Smooth muscle cell (in vitro differentiated cells): Measurements from ENCODE around the gene CHL1. TPM values are rescaled to one million over a fixed set of nuclear protein-coding genes. Genes with fewer than 3 reads are reported as not detected.

Experiments
- DNase-seq: peaks from one replicate; lab custom pipeline; 2025; ENCODE audit not compliant: unreplicated experiment; lab: John Stamatoyannopoulos, UW
- H2AFZ ChIP-seq: fragments of 200-600 bp; sonication (generic); 2 replicates; pipeline ENCODE4 v1.6.0; 2016; ENCODE audit warnings: antibody characterized with exemption, low read depth, mild to moderate bottlenecking
- H3F3A ChIP-seq: fragments of 200-600 bp; sonication (generic); 2 replicates; pipeline ENCODE4 v1.6.0; 2017; ENCODE audit warnings: antibody characterized with exemption, low read depth
- H3K27ac ChIP-seq: fragments of 200-600 bp; sonication (generic); 2 replicates; pipeline ENCODE4 v1.5.1; 2016; ENCODE audit warnings: low read depth, mild to moderate bottlenecking
- H3K27me3 ChIP-seq: fragments of 200-600 bp; sonication (generic); 2 replicates; pipeline ENCODE4 v1.6.1; 2016; ENCODE audit warnings: low read depth, mild to moderate bottlenecking
- H3K36me3 ChIP-seq: fragments of 200-600 bp; sonication (generic); 2 replicates; pipeline ENCODE4 v1.5.1; 2016; ENCODE audit warnings: low read depth
- H3K4me1 ChIP-seq: fragments of 200-600 bp; sonication (generic); 2 replicates; pipeline ENCODE4 v1.5.1; 2016; ENCODE audit warnings: low read depth
- H3K4me2 ChIP-seq: fragments of 200-600 bp; sonication (generic); 2 replicates; pipeline ENCODE4 v1.6.0; 2016; ENCODE audit warnings: mild to moderate bottlenecking
- H3K4me3 ChIP-seq: fragments of 200-600 bp; sonication (generic); 2 replicates; pipeline ENCODE4 v1.5.1; 2016; ENCODE audit warnings: mild to moderate bottlenecking
- H3K79me2 ChIP-seq: fragments of 200-600 bp; sonication (generic); 2 replicates; pipeline ENCODE4 v1.6.0; 2016; ENCODE audit warnings: low read depth, mild to moderate bottlenecking
- H3K9ac ChIP-seq: fragments of 200-600 bp; sonication (generic); 2 replicates; pipeline ENCODE4 v1.6.0; 2016; ENCODE audit warnings: low read depth
- H3K9me3 ChIP-seq: fragments of 200-600 bp; sonication (generic); replicated peaks from 2 replicates; pipeline ENCODE4 v1.5.1; 2016; ENCODE audit warnings: low read depth
- H4K20me1 ChIP-seq: fragments of 200-600 bp; sonication (generic); 2 replicates; pipeline ENCODE4 v1.6.0; 2016; ENCODE audit warnings: low read depth
- CTCF ChIP-seq: fragments of 200-600 bp; sonication (generic); IDR thresholded peaks from 2 replicates; pipeline ENCODE4 v1.5.1; 2017; ENCODE audit warnings: borderline replicate concordance, mild to moderate bottlenecking, antibody characterized with exemption; ENCODE audit not compliant: insufficient read depth, poor library complexity, severe bottlenecking
- WGBS: methylation state at CpG from one replicate; pipeline ENCODE4 v1.1.7; 2016; ENCODE audit warnings: low lambda C conversion rate; 5-methylcytosine and 5-hydroxymethylcytosine counted together
- polyA plus RNA-seq: library from polyadenylated mRNA; unstranded; fragments of >200 nt; fragmentation: Nextera tagmentation; extraction: Ambion mirVana; gene quantifications from 2 replicates; pipeline ENCODE4 v1.2.1, GENCODE V29; 2016
- total RNA-seq: library from RNA; depleted of rRNA; stranded (reverse); fragments of >200 nt; gene quantifications from 2 replicates; pipeline ENCODE4 v1.2.3, GENCODE V29; 2014

CHL1 gene
- total and polyA plus RNA-seq, 2 experiments from 2014 or later: not detected

- H3F3A ChIP-seq: no peaks in the 10 kb centered on the region
Measured at GRCh38 chr3:248864-249520, 52.4 kb downstream of the CHL1 start.

GRCh38 chr3:249587-250262 lies 53.2 kb downstream of the CHL1 start:
- TF ChIP-seq CTCF: no peak
- H3F3A ChIP-seq: no peaks in the 10 kb centered on the region
- no peak for DNase-seq

More at GRCh38 chr3:248864-249520, 52.4 kb downstream of the CHL1 start:
- WGBS: 71% methylated on average over 3 of the region's 3 CpGs
- H3K4me2 ChIP-seq: no peak overlapping the region
- no peaks in the 10 kb centered on the region for H3K36me3 ChIP-seq
- no peak for DNase-seq
- TF ChIP-seq CTCF: no peak
- H2AFZ ChIP-seq: no peak overlapping the region
- no peak overlapping the region for H3K4me3 ChIP-seq
- H3K27me3 ChIP-seq: peaks cover 5% of the 10 kb centered on the region
- no peaks in the 10 kb centered on the region for H3K9me3 ChIP-seq
- H3K9ac ChIP-seq: no peak overlapping the region
- H4K20me1 ChIP-seq: no peaks in the 10 kb centered on the region
- no peak overlapping the region for H3K27ac ChIP-seq
- no peaks in the 10 kb centered on the region for H3K4me1 ChIP-seq
- H3K79me2 ChIP-seq: no peaks in the 10 kb centered on the region

GRCh38 chr3:256501-256900 lies 59.9 kb downstream of the CHL1 start:
- no peaks in the 10 kb centered on the region for H3K36me3 ChIP-seq
- no peaks in the 10 kb centered on the region for H3F3A ChIP-seq
- no peak for TF ChIP-seq CTCF
- no peak for DNase-seq
- H3K4me3 ChIP-seq: no peak overlapping the region
- H3K9me3 ChIP-seq: no peaks in the 10 kb centered on the region
- no peaks in the 10 kb centered on the region for H3K4me1 ChIP-seq
- no peak overlapping the region for H3K4me2 ChIP-seq
- H3K27ac ChIP-seq: no peak overlapping the region
- no peaks in the 10 kb centered on the region for H3K27me3 ChIP-seq
- no peaks in the 10 kb centered on the region for H3K79me2 ChIP-seq
- H2AFZ ChIP-seq: no peak overlapping the region
- H4K20me1 ChIP-seq: no peaks in the 10 kb centered on the region
- 79% methylated on average over 3 of the region's 3 CpGs for WGBS
- H3K9ac ChIP-seq: no peak overlapping the region

More at GRCh38 chr3:249587-250262, 53.2 kb downstream of the CHL1 start:
- Histone ChIP-seq H3K79me2 (no peaks in the 10 kb centered on the region), H3K9me3 (no peaks in the 10 kb centered on the region), H3K9ac (no peak overlapping the region), H3K4me1 (no peaks in the 10 kb centered on the region), H3K4me3 (no peak overlapping the region), H3K27me3 (peaks cover 5% of the 10 kb centered on the region), H3K27ac (no peak overlapping the region), H3K4me2 (no peak overlapping the region), H4K20me1 (no peaks in the 10 kb centered on the region), H2AFZ (no peak overlapping the region), H3K36me3 (no peaks in the 10 kb centered on the region)
